CD4-positive, alpha-beta T cell treated with Interleukin-21 for 1 hour (primary cell): ENCODE measurements around the gene AURKAIP1.

Experiments
- DNase-seq: peaks from one replicate; pipeline ENCODE4 v3.0.0-alpha.2; 2020

The AURKAIP1 gene

GRCh38 chr1:1345860-1346500, 29.0 kb downstream of the AURKAIP1 start:
- DNase-seq, result no peak

GRCh38 chr1:1345384-1345783, 29.6 kb downstream of the AURKAIP1 start:
- no peak for DNase-seq

GRCh38 chr1:1344655-1345361, 30.2 kb downstream of the AURKAIP1 start:
- no peak for DNase-seq

GRCh38 chr1:1343811-1344421, 31.1 kb downstream of the AURKAIP1 start:
- DNase-seq, result no peak

- no peak for DNase-seq
Measured at GRCh38 chr1:1342584-1343115, 32.4 kb downstream of the AURKAIP1 start.

- no peak for DNase-seq
Measured at GRCh38 chr1:1342061-1342562, 32.9 kb downstream of the AURKAIP1 start.

GRCh38 chr1:1341549-1342021, 33.4 kb downstream of the AURKAIP1 start:
- no peak for DNase-seq

GRCh38 chr1:1340791-1341548, 34.0 kb downstream of the AURKAIP1 start:
- no peak for DNase-seq

GRCh38 chr1:1340185-1340584, 34.8 kb downstream of the AURKAIP1 start:
- DNase-seq, result no peak

- no peak for DNase-seq
Measured at GRCh38 chr1:1338278-1338677, 36.7 kb downstream of the AURKAIP1 start.

- DNase-seq, result peak; percentile 30
Measured at GRCh38 chr1:1337793-1338147, 37.2 kb downstream of the AURKAIP1 start.

GRCh38 chr1:1336931-1337792, 37.8 kb downstream of the AURKAIP1 start:
- no peak for DNase-seq

- no peak for DNase-seq
Measured at GRCh38 chr1:1336446-1336845, 38.6 kb downstream of the AURKAIP1 start.

- DNase-seq, result no peak
Measured at GRCh38 chr1:1335792-1336248, 39.2 kb downstream of the AURKAIP1 start.

GRCh38 chr1:1335283-1335682, 39.7 kb downstream of the AURKAIP1 start:
- no peak for DNase-seq

- DNase-seq, result no peak
Measured at GRCh38 chr1:1334835-1335234, 40.2 kb downstream of the AURKAIP1 start.

- no peak for DNase-seq
Measured at GRCh38 chr1:1333551-1334241, 41.3 kb downstream of the AURKAIP1 start.

GRCh38 chr1:1332774-1333480, 42.1 kb downstream of the AURKAIP1 start:
- DNase-seq, result no peak

GRCh38 chr1:1332031-1332755, 42.8 kb downstream of the AURKAIP1 start:
- DNase-seq, result no peak
